Body of pancreas (tissue), 4 donors: ENCODE measurements around the gene FBXL17. TPM values are rescaled to one million over a fixed set of nuclear protein-coding genes. Genes with fewer than 3 reads are reported as not detected.

Experiments used
- ATAC-seq: fragments of 150-250 bp; one replicate; pipeline ENCODE4 v1.9.1; 2016
- DNase-seq, 4 donors: peaks; one replicate each; pipeline ENCODE4 v3.0.0-alpha.2; 2019
- H3K27ac ChIP-seq, 4 donors: fragments of 200-600 bp; sonication (generic); 1 replicate in 3 of 4; 2 replicates in 1 of 4; pipeline versions ENCODE4 v1.5.1 to v1.6.1; 2016 to 2019; ENCODE audit warnings: mild to moderate bottlenecking in 1 of 4, mixed read lengths in 1 of 4, moderate library complexity in 1 of 4
- H3K27me3 ChIP-seq, 2 donors: fragments of 200-600 bp; sonication (generic); one replicate each; pipeline ENCODE4 v1.6.0; 2016; ENCODE audit warnings: mild to moderate bottlenecking in 1 of 2
- H3K36me3 ChIP-seq, 2 donors: fragments of 200-600 bp; sonication (generic); replicated peaks in 1 of 2; 2 replicates each; pipeline ENCODE4 v1.5.1; 2016; ENCODE audit warnings: low read depth in 2 of 2; ENCODE audit not compliant: insufficient read depth in 1 of 2
- H3K4me1 ChIP-seq: fragments of 200-600 bp; sonication (generic); one replicate; pipeline ENCODE4 v1.6.0; 2016
- H3K4me3 ChIP-seq, 2 donors: fragments of 200-600 bp; sonication (generic); 1 replicate in 1 of 2; 2 replicates in 1 of 2; pipeline ENCODE4 v1.5.1; 2016 to 2019
- H3K9me3 ChIP-seq, 3 donors: fragments of 200-600 bp; sonication (generic); 1 replicate in 2 of 3; 2 replicates in 1 of 3; pipeline ENCODE4 v1.5.1; 2016
- POLR2A ChIP-seq, 3 donors: fragments of 450-650 bp; IDR thresholded peaks; one replicate each; pipeline ENCODE4 v1.6.1; 2016; ENCODE audit warnings: antibody characterized with exemption in 3 of 3, mild to moderate bottlenecking in 2 of 3
- WGBS, 2 donors: methylation state at CpG; one replicate each; pipeline ENCODE4 v1.1.5; 2017; 5-methylcytosine and 5-hydroxymethylcytosine counted together
- intact Hi-C: fragments of 100-400 bp; cut with DNase I; formaldehyde crosslinking; loops from one replicate; pipeline ENCODE4 v1.15.1; 2023
- total RNA-seq, 2 donors: library from RNA; depleted of rRNA; stranded (reverse); fragments of >200 nt; gene quantifications; one replicate each; pipeline ENCODE4 v1.1.0, GENCODE V29; 2016
- TF ChIP-seq, protein P1 (sequence below), 7 experiments: fragments of 450-650 bp in 4 of 7; fragments of 200-600 bp in 3 of 7; sonication (generic) in 3 of 7; IDR thresholded peaks; one replicate each; pipeline ENCODE4 v1.5.1; 2016 to 2019; ENCODE audit warnings: antibody characterized with exemption in 7 of 7

Gene FBXL17
- total RNA-seq, 2 donors from 2014 or later: 5.3 to 13.5 TPM

DNA sequence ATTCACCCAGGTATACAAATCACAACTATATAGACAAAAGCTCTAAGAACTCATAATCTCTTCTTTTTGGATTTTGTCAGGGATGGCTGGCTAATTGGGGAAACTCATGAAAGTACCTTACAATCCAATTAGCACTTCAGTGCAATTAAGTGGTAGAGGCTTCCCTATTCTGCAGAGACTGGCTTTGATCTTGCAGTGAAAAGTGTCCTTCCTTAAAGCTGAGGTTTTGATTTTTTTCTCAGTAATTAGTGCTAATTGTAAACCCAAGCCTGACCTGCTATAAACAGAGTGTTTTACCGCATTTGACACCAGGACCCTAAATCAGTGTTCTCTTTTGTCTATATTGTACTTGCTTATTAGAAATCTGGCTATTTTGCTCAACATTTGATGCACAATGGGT, 417.2 kb downstream of the FBXL17 start:
- intact Hi-C loops: no loop called here
- WGBS, 2 donors: 96 to 97% methylated on average over 1 of the region's 1 CpG
- no peak for ATAC-seq

DNA sequence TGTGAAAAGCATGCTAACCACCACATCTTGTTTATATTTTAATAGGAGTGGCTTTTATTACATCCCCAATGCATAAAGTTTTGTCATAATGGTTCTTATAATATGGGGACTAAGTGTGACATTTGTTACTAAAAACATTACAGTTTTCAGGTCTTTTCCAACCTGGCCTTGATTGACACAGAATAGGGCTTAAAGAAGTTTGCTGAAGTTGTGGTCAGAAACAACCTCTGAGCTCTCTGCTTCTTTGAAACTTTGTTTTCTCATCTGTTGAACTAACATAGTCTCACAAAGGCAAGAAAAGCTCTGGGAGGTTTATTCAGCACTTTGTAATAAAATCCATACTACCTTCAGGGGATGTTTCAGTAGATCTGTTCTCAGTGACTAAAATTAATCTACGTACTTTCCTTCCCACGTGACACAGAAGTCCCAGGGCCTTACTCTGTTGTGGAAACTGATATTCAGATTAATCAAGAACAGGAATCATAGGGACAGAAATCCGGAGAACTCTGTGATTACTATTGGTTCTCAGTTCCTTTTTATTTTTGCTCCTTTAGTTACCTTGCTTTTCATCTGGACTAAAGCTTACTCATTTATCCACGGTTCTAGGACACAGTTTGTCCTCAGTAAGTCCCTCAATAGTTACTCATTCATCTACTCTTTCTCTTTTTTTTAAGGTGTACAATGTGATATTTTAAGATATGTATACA, 422.2 kb downstream of the FBXL17 start:
- Histone ChIP-seq H3K36me3 (no peaks in the 10 kb centered on the region), H3K27me3 (no peaks in the 10 kb centered on the region), H3K9me3 (no peaks in the 10 kb centered on the region), H3K4me3 (no peak overlapping the region), H3K4me1 (no peaks in the 10 kb centered on the region), H3K27ac (no peak overlapping the region)
- no peak for TF ChIP-seq POLR2A (IDR thresholded peaks at IDR 0.05)
- whole genome bisulfite sequencing, 2 donors: 87 to 90% methylated on average over 4 of the region's 4 CpGs
- ATAC-seq (no peak), DNase-seq (no peak)
- intact Hi-C loops: no loop called here

More for the DNA sequence above, 417.2 kb downstream of the FBXL17 start:
- Histone ChIP-seq H3K27ac (no peak overlapping the region), H3K4me1 (no peaks in the 10 kb centered on the region), H3K4me3 (no peak overlapping the region), H3K9me3 (no peaks in the 10 kb centered on the region), H3K36me3 (no peaks in the 10 kb centered on the region), H3K27me3 (no peaks in the 10 kb centered on the region)
- no peak for DNase-seq
- TF ChIP-seq, protein P1, sequence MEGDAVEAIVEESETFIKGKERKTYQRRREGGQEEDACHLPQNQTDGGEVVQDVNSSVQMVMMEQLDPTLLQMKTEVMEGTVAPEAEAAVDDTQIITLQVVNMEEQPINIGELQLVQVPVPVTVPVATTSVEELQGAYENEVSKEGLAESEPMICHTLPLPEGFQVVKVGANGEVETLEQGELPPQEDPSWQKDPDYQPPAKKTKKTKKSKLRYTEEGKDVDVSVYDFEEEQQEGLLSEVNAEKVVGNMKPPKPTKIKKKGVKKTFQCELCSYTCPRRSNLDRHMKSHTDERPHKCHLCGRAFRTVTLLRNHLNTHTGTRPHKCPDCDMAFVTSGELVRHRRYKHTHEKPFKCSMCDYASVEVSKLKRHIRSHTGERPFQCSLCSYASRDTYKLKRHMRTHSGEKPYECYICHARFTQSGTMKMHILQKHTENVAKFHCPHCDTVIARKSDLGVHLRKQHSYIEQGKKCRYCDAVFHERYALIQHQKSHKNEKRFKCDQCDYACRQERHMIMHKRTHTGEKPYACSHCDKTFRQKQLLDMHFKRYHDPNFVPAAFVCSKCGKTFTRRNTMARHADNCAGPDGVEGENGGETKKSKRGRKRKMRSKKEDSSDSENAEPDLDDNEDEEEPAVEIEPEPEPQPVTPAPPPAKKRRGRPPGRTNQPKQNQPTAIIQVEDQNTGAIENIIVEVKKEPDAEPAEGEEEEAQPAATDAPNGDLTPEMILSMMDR (IDR thresholded peaks at IDR 0.05): no peak
- TF ChIP-seq POLR2A (IDR thresholded peaks at IDR 0.05): no peak

DNA sequence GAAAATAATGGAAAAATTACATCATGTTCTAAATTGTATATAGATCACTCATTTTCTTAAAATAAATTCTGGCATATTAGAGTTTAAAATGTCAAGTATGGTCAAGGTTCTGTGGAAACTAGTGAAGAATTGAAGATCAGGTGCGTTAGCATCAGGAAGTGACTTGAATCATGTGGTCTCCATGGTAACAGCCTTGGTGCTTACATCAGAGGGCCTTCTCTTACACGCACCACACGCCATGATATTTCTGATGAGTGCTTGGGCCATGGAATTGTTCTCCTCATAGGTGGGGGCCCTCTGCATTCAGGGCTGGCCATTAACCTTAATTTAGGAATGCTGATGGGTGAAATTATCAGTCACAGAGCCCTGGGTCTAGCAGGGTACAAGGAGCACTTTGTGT, 423.0 kb downstream of the FBXL17 start:
- Histone ChIP-seq H3K27me3 (no peaks in the 10 kb centered on the region), H3K4me3 (no peak overlapping the region), H3K27ac (no peak overlapping the region), H3K4me1 (no peaks in the 10 kb centered on the region), H3K36me3 (no peaks in the 10 kb centered on the region), H3K9me3 (no peaks in the 10 kb centered on the region)
- TF ChIP-seq, protein P1 (IDR thresholded peaks at IDR 0.05): no peak
- TF ChIP-seq POLR2A (IDR thresholded peaks at IDR 0.05): no peak
- 90 to 97% methylated on average over 3 of the region's 3 CpGs for WGBS, 2 donors
- intact Hi-C loops: no loop called here
- no peak for ATAC-seq
- DNase-seq: peak in 1 of 4 donors; percentile 6

DNA sequence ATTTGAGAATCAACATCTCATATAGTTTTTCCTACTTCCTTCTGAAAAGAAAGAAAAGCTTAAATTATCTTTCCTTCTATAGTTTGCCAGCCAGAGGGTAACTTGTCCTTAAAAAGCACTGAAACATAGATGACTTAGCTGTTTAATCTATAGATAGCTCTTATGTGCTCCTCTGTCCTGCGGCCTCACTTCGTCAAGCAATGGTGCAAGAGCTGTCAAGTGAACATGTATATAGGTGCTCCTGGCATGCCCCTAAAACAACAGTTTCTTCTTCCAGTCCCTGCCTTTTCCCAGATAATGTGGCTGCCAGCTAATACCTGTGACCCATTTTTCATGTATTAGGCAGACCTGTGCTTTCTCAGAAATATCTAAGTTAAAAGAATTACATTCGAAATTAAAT, 423.5 kb downstream of the FBXL17 start:
- Histone ChIP-seq H3K4me3 (no peak overlapping the region), H3K27ac (no peak overlapping the region), H3K4me1 (no peaks in the 10 kb centered on the region), H3K36me3 (no peaks in the 10 kb centered on the region), H3K9me3 (no peaks in the 10 kb centered on the region), H3K27me3 (no peaks in the 10 kb centered on the region)
- 90 to 98% methylated on average over 3 of the region's 3 CpGs for WGBS, 2 donors
- intact Hi-C loops: no loop called here
- TF ChIP-seq, protein P1 (IDR thresholded peaks at IDR 0.05): no peak
- TF ChIP-seq POLR2A (IDR thresholded peaks at IDR 0.05): no peak
- ATAC-seq (no peak), DNase-seq (no peak)

DNA sequence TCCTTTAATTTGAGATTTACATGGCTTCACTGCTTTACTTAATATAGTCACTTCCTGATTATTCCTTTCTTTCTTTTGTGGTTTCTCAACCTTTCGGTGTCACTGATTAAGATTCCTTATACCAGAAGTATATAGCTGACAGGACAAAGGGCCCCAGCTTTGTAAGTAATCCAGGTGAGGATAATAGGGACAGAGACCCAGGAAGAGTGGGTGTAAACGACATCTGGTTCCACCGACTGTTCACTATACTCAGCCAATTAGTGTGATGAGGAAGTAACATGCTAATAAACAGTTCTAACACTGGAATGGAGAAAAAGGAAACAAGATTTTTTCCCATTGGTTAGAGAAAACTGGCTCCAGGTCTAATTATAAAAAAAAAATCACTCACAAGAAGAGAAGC, 424.8 kb downstream of the FBXL17 start:
- H3K4me1 ChIP-seq: no peaks in the 10 kb centered on the region
- H3K36me3 ChIP-seq: no peaks in the 10 kb centered on the region
- ATAC-seq (no peak), DNase-seq (no peak)
- no peaks in the 10 kb centered on the region for H3K9me3 ChIP-seq
- H3K4me3 ChIP-seq: no peak overlapping the region
- H3K27ac ChIP-seq: no peak overlapping the region
- intact Hi-C loops: no loop called here
- no peaks in the 10 kb centered on the region for H3K27me3 ChIP-seq
- WGBS, 2 donors: 70 to 74% methylated on average over 3 of the region's 3 CpGs
- TF ChIP-seq, protein P1 (IDR thresholded peaks at IDR 0.05): no peak
- TF ChIP-seq POLR2A (IDR thresholded peaks at IDR 0.05): no peak
